ENCODE results near the gene TPRG1L. TPM values are rescaled to one million over a fixed set of nuclear protein-coding genes. Genes with fewer than 3 reads are reported as not detected.

TPRG1L gene
- total and polyA plus RNA-seq, 2 donors from 2014 or later, result 37.1 to 72.4 TPM

DNA sequence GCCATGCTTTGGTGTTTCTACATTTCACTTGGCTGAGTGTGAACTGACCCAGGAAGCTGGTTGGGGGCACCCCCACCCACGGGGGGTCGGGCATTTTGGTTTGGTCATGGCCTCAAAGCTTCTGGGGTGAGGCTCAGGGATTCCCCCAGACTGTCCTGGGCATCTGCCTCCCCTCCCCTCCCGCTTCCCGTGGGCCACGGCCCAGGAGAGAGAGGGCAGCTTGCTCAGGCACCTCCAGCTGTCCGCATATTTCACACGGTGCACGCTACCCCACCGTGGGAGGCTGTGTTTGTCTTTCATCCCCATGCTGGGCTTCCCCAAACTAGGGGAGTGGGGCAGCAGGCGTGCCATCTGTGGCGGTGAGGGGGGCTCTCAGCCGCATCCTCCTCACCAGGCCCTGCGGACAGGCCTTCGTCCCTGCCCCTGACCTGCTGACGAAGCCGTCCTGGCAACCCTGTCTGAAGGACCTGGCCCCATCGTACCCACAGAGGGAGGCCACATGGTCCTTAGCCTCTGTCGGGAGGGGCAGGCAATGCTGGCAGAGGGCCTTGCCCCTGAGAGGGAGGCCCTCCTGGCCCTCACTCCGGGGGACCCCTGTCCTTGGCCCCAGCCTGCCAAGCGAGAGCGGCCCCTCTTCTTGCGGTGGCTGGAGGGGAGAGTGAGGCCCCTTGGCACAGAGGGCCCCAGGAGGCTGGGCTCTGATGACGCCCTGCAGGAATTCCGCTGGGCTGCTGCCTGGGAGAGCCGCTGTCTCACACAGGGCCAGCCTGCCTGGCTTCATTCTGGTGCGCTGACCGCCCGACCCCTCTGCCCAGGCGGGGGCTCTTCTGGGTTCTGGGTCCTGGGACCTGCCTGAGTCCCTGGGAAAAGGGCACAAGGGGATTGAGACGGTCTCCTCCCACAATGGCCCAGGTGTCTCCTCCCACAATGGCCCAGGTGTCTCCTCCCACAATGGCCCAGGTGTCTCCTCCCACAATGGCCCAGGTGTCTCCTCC lies 49.6 kb downstream of the TPRG1L start:
- TF ChIP-seq, protein P1, sequence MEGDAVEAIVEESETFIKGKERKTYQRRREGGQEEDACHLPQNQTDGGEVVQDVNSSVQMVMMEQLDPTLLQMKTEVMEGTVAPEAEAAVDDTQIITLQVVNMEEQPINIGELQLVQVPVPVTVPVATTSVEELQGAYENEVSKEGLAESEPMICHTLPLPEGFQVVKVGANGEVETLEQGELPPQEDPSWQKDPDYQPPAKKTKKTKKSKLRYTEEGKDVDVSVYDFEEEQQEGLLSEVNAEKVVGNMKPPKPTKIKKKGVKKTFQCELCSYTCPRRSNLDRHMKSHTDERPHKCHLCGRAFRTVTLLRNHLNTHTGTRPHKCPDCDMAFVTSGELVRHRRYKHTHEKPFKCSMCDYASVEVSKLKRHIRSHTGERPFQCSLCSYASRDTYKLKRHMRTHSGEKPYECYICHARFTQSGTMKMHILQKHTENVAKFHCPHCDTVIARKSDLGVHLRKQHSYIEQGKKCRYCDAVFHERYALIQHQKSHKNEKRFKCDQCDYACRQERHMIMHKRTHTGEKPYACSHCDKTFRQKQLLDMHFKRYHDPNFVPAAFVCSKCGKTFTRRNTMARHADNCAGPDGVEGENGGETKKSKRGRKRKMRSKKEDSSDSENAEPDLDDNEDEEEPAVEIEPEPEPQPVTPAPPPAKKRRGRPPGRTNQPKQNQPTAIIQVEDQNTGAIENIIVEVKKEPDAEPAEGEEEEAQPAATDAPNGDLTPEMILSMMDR (IDR thresholded peaks at IDR 0.05; ENCODE audit: borderline replicate concordance, extremely low read depth, insufficient read depth), result no peak
- H3K9ac ChIP-seq (ENCODE audit: low read length in 3 of 3), result no peak overlapping the region
- H3K27me3 ChIP-seq (ENCODE audit: control insufficient read depth, insufficient read depth, low read length), result no peaks in the 10 kb centered on the region
- intact Hi-C loops (cut with DNase I), result no loop called here
- DNase-seq, result peak in 3 of 5 donors; percentile 53 to 64 (median 62)
- no peak overlapping the region for H3K4me3 ChIP-seq (ENCODE audit: low read length in 3 of 3)
- H3K9me3 ChIP-seq (ENCODE audit: control insufficient read depth in 2 of 3, insufficient read depth in 1 of 3, low read length in 3 of 3), result no peaks in the 10 kb centered on the region
- H3K4me1 ChIP-seq (ENCODE audit: control insufficient read depth in 2 of 3, insufficient read depth in 2 of 3, low read depth in 1 of 3, low read length in 3 of 3), result no peaks in the 10 kb centered on the region
- no peak for FAIRE-seq
- no peak overlapping the region for H3K27ac ChIP-seq (ENCODE audit: low read depth in 2 of 2, low read length in 2 of 2)
- no peaks in the 10 kb centered on the region for H3K36me3 ChIP-seq (ENCODE audit: control insufficient read depth in 2 of 3, insufficient read depth in 3 of 3, low read length in 3 of 3)

DNA sequence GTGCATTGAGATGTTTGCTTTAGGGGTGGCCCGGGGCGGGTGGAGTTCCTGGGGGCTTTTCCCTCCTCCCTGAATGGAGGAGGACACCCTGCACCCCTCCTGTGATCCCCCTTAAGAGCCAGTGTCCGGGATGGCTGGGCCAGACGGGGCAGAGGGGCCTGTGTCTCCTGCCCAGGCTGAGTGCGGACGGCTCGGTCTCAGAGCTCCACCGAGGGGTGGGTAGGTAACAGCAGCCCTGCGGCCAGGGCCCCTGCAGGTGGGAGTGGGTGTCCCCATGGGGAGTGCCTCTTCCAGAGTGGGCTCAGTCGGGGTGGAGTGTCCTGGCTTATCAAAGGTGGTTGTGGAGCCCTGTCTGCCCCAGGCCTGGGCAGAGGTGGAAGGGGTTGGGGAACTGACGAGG lies 50.6 kb downstream of the TPRG1L start:
- no peaks in the 10 kb centered on the region for H3K9me3 ChIP-seq (ENCODE audit: control insufficient read depth in 2 of 3, insufficient read depth in 1 of 3, low read length in 3 of 3)
- DNase-seq (peak in 1 of 5 donors; percentile 69), FAIRE-seq (no peak)
- H3K36me3 ChIP-seq (ENCODE audit: control insufficient read depth in 2 of 3, insufficient read depth in 3 of 3, low read length in 3 of 3), result no peaks in the 10 kb centered on the region
- no peaks in the 10 kb centered on the region for H3K27me3 ChIP-seq (ENCODE audit: control insufficient read depth, insufficient read depth, low read length)
- TF ChIP-seq, protein P1 (IDR thresholded peaks at IDR 0.05; ENCODE audit: borderline replicate concordance, extremely low read depth, insufficient read depth), result no peak
- no peak overlapping the region for H3K4me3 ChIP-seq (ENCODE audit: low read length in 3 of 3)
- H3K4me1 ChIP-seq (ENCODE audit: control insufficient read depth in 2 of 3, insufficient read depth in 2 of 3, low read depth in 1 of 3, low read length in 3 of 3), result no peaks in the 10 kb centered on the region
- H3K27ac ChIP-seq (ENCODE audit: low read depth in 2 of 2, low read length in 2 of 2), result no peak overlapping the region
- intact Hi-C loops (cut with DNase I), result no loop called here
- H3K9ac ChIP-seq (ENCODE audit: low read length in 3 of 3), result no peak overlapping the region

DNA sequence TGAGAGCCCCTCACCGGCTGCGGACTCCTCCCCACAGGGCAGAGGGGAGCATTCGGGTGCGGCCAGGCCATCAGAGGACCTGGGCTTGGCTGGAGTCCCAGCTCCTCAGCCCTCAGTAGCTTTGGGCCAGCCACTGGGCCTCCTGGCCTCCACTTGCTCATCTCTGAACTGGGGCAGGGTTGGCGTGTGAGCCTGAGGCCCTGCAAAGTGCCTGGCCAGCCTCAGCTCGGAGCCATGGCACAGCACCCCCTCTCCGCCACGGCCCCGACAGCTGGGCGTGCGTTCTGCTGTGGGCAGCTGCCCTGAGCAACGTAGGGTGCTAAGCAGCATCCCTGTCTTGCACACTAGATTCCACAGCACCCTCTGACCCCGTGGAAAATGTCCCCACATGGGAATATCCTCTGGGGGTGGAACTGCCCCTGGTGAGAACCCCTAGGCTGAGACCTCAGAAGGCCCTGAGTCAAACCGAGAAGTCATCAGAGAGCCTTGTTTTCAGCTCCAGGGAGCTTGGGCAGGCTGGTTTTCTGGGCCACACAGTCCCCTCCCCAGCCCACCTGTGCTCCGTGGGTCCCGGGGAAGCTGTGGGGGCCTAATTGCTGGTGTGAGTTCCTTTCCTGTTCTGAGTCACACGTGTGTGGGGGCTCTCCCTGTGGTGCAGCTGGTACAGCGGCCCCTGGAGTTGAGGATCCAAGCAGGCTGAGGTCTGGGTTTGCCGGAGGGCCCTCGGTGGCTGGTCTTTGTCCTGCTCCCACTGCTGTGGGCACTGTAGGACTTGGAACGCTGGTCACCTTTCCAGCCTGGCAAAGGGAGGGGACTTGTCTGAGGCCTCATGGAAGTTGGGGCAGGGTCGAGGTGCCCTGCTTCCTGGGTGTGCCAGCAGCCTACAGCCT lies 52.0 kb downstream of the TPRG1L start:
- H3K4me3 ChIP-seq (ENCODE audit: low read length in 3 of 3), result no peak overlapping the region
- H3K27me3 ChIP-seq (ENCODE audit: control insufficient read depth, insufficient read depth, low read length), result no peaks in the 10 kb centered on the region
- DNase-seq (peak in 1 of 5 donors; percentile 62), FAIRE-seq (no peak)
- H3K9me3 ChIP-seq (ENCODE audit: control insufficient read depth in 2 of 3, insufficient read depth in 1 of 3, low read length in 3 of 3), result no peaks in the 10 kb centered on the region
- H3K27ac ChIP-seq (ENCODE audit: low read depth in 2 of 2, low read length in 2 of 2), result no peak overlapping the region
- no peaks in the 10 kb centered on the region for H3K36me3 ChIP-seq (ENCODE audit: control insufficient read depth in 2 of 3, insufficient read depth in 3 of 3, low read length in 3 of 3)
- intact Hi-C loops (cut with DNase I), result no loop called here
- TF ChIP-seq, protein P1 (IDR thresholded peaks at IDR 0.05; ENCODE audit: borderline replicate concordance, extremely low read depth, insufficient read depth), result no peak
- H3K9ac ChIP-seq (ENCODE audit: low read length in 3 of 3), result no peak overlapping the region
- no peaks in the 10 kb centered on the region for H3K4me1 ChIP-seq (ENCODE audit: control insufficient read depth in 2 of 3, insufficient read depth in 2 of 3, low read depth in 1 of 3, low read length in 3 of 3)

All from kidney (tissue), 14 donors.